ENCODE results near the gene CCDC112. TPM values are rescaled to one million over a fixed set of nuclear protein-coding genes. Genes with fewer than 3 reads are reported as not detected.
A peak's percentile ranks its signal among the peaks of the same experiment; 100 is the strongest.

The CCDC112 gene
- total and polyA plus RNA-seq, 2 of the 13 experiments (the other 11 are each of a cell fraction or from before 2014, with no cell fraction given) = 1.1 to 2.8 TPM

GRCh38 chr5:115262321-115263077, 34.0 kb downstream of the CCDC112 start, which contains the start of gene PGGT1B (continued):
- TF ChIP-seq ZNF441 (CRISPR knock-in tag; IDR thresholded peaks at IDR 0.05; ENCODE audit: borderline replicate concordance) = 0 out of 2 replicates have a peak, but pooled peaks have one; percentile 11
- no peak for TF ChIP-seq PBX2 (CRISPR knock-in tag; IDR thresholded peaks at IDR 0.05)
- no peak; the same call in 1 of the 2 replicates for TF ChIP-seq PBX3 (CRISPR knock-in tag; IDR thresholded peaks at IDR 0.05; ENCODE audit: borderline replicate concordance)
- no peak for TF ChIP-seq ZNF253 (CRISPR knock-in tag; IDR thresholded peaks at IDR 0.05; ENCODE audit: borderline replicate concordance)
- TF ChIP-seq ZNF143 (CRISPR knock-in tag; IDR thresholded peaks at IDR 0.05) = no peak; the same call in 1 of the 2 replicates
- peak; percentile 61; the same call in 1 of the 2 replicates for TF ChIP-seq ZNF704 (CRISPR knock-in tag; IDR thresholded peaks at IDR 0.05; ENCODE audit: borderline replicate concordance)
- TF ChIP-seq ZMYM3 (CRISPR knock-in tag; IDR thresholded peaks at IDR 0.05) = no peak
- TF ChIP-seq ZNF260 (CRISPR knock-in tag; IDR thresholded peaks at IDR 0.05; ENCODE audit: borderline replicate concordance, low read depth) = no peak
- 0 out of 2 replicates have a peak, but pooled peaks have one; percentile 38 for TF ChIP-seq SOX5 (CRISPR knock-in tag; IDR thresholded peaks at IDR 0.05; ENCODE audit: borderline replicate concordance)
- peak; percentile 55; the same call in 1 of the 2 replicates for TF ChIP-seq BHLHE40 (IDR thresholded peaks at IDR 0.05; ENCODE audit: low read length)
- peak; percentile 90; the same call in 1 of the 2 replicates for TF ChIP-seq ZNF547 (CRISPR knock-in tag; IDR thresholded peaks at IDR 0.05)
- TF ChIP-seq NFYB (CRISPR knock-in tag; IDR thresholded peaks at IDR 0.05) = no peak; the same call in 1 of the 2 replicates
- no peak for TF ChIP-seq RARG (CRISPR knock-in tag; IDR thresholded peaks at IDR 0.05; ENCODE audit: low read depth)
- no peak for TF ChIP-seq MBD4 (IDR thresholded peaks at IDR 0.05; ENCODE audit: borderline replicate concordance, low read length)
- no peak for TF ChIP-seq NONO (IDR thresholded peaks at IDR 0.05)
- peak; percentile 54; the same call in 1 of the 2 replicates for TF ChIP-seq NONO (CRISPR knock-in tag; conservative IDR thresholded peaks at IDR 0.05)
- TF ChIP-seq CEBPG (CRISPR knock-in tag; IDR thresholded peaks at IDR 0.05) = no peak
- TF ChIP-seq JDP2 (CRISPR knock-in tag; IDR thresholded peaks at IDR 0.05; ENCODE audit: borderline replicate concordance) = no peak
- TF ChIP-seq, protein P1, sequence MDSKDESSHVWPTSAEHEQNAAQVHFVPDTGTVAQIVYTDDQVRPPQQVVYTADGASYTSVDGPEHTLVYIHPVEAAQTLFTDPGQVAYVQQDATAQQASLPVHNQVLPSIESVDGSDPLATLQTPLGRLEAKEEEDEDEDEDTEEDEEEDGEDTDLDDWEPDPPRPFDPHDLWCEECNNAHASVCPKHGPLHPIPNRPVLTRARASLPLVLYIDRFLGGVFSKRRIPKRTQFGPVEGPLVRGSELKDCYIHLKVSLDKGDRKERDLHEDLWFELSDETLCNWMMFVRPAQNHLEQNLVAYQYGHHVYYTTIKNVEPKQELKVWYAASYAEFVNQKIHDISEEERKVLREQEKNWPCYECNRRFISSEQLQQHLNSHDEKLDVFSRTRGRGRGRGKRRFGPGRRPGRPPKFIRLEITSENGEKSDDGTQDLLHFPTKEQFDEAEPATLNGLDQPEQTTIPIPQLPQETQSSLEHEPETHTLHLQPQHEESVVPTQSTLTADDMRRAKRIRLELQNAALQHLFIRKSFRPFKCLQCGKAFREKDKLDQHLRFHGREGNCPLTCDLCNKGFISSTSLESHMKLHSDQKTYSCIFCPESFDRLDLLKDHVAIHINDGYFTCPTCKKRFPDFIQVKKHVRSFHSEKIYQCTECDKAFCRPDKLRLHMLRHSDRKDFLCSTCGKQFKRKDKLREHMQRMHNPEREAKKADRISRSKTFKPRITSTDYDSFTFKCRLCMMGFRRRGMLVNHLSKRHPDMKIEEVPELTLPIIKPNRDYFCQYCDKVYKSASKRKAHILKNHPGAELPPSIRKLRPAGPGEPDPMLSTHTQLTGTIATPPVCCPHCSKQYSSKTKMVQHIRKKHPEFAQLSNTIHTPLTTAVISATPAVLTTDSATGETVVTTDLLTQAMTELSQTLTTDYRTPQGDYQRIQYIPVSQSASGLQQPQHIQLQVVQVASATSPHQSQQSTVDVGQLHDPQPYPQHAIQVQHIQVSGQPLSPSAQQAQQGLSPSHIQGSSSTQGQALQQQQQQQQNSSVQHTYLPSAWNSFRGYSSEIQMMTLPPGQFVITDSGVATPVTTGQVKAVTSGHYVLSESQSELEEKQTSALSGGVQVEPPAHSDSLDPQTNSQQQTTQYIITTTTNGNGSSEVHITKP (CRISPR knock-in tag; IDR thresholded peaks at IDR 0.05; ENCODE audit: low read depth) = peak; percentile 65; the same call in 1 of the 2 replicates
- peak; percentile 28 for TF ChIP-seq HNF4A (CRISPR knock-in tag; IDR thresholded peaks at IDR 0.05)
- peak; percentile 81 for TF ChIP-seq ZNF543 (CRISPR knock-in tag; IDR thresholded peaks at IDR 0.05)
- peak; percentile 30; the same call in 1 of the 2 replicates for TF ChIP-seq ZFP37 (CRISPR knock-in tag; IDR thresholded peaks at IDR 0.05; ENCODE audit: borderline replicate concordance)
- TF ChIP-seq TOPORS (CRISPR knock-in tag; IDR thresholded peaks at IDR 0.05) = no peak
- TF ChIP-seq HMG20B (CRISPR knock-in tag; conservative IDR thresholded peaks at IDR 0.05) = peak; percentile 57; the same call in 1 of the 2 replicates
